ENCODE measurements around the gene KRT77. TPM values are rescaled to one million over a fixed set of nuclear protein-coding genes. Genes with fewer than 3 reads are reported as not detected.

The KRT77 gene
- total RNA-seq, 2 donors from 2014 or later, result not detected

- Histone ChIP-seq H3K4me1 (peaks cover 14% of the 10 kb centered on the region), H3K27ac (no peak overlapping the region), H3K4me3 (no peak overlapping the region), H3K9me3 (no peaks in the 10 kb centered on the region), H3K27me3 (no peaks in the 10 kb centered on the region), H3K36me3 (replicated peaks in 1 of 2; ENCODE audit: insufficient read depth in 1 of 2, low read depth in 2 of 2) (no peaks in the 10 kb centered on the region)
- DNase-seq (no peak), ATAC-seq (no peak)
- WGBS, 2 donors, result 50 to 70% methylated on average over 1 of the region's 1 CpG
- intact Hi-C loops (cut with DNase I), result no loop called here
- TF ChIP-seq CTCF (IDR thresholded peaks at IDR 0.05) (no peak), POLR2A (IDR thresholded peaks at IDR 0.05) (no peak)
These were observed 554 bp upstream of the KRT77 start for GRCh38 chr12:52703878-52704277.

- no peaks in the 10 kb centered on the region for H3K27me3 ChIP-seq
- ATAC-seq (no peak), DNase-seq (no peak)
- H3K9me3 ChIP-seq, result no peaks in the 10 kb centered on the region
- no peak overlapping the region for H3K27ac ChIP-seq
- peaks cover 21% of the 10 kb centered on the region for H3K4me1 ChIP-seq
- 60 to 64% methylated on average over 2 of the region's 2 CpGs for WGBS, 2 donors
- no peak for TF ChIP-seq CTCF (IDR thresholded peaks at IDR 0.05)
- no peak for TF ChIP-seq POLR2A (IDR thresholded peaks at IDR 0.05)
- no peak overlapping the region for H3K4me3 ChIP-seq
- intact Hi-C loops (cut with DNase I), result no loop called here
- no peaks in the 10 kb centered on the region for H3K36me3 ChIP-seq (replicated peaks in 1 of 2; ENCODE audit: insufficient read depth in 1 of 2, low read depth in 2 of 2)
These were observed 986 bp downstream of the KRT77 start for GRCh38 chr12:52702338-52702737.

- no peak overlapping the region for H3K27ac ChIP-seq
- ATAC-seq, result no peak
- H3K4me1 ChIP-seq, result peaks cover 21% of the 10 kb centered on the region
- intact Hi-C loops (cut with DNase I), result no loop called here
- TF ChIP-seq CTCF (IDR thresholded peaks at IDR 0.05) (no peak), POLR2A (IDR thresholded peaks at IDR 0.05) (no peak)
- H3K9me3 ChIP-seq, result no peaks in the 10 kb centered on the region
- 78 to 81% methylated on average over 10 to 12 of the region's 12 CpGs for WGBS, 2 donors
- no peaks in the 10 kb centered on the region for H3K36me3 ChIP-seq (replicated peaks in 1 of 2; ENCODE audit: insufficient read depth in 1 of 2, low read depth in 2 of 2)
- no peaks in the 10 kb centered on the region for H3K27me3 ChIP-seq
- no peak overlapping the region for H3K4me3 ChIP-seq
- DNase-seq, result no peak
These were observed 2.0 kb downstream of the KRT77 start for GRCh38 chr12:52701281-52701680.

- 51 to 71% methylated on average over 2 of the region's 2 CpGs for WGBS, 2 donors
- ATAC-seq, result no peak
These were observed 3.4 kb downstream of the KRT77 start for GRCh38 chr12:52699960-52700359.

More at GRCh38 chr12:52699960-52700359, 3.4 kb downstream of the KRT77 start:
- Histone ChIP-seq H3K9me3 (no peaks in the 10 kb centered on the region), H3K27ac (peak overlapping the region in 1 of 4 donors; percentile 60), H3K4me1 (peaks cover 21% of the 10 kb centered on the region), H3K36me3 (replicated peaks in 1 of 2; ENCODE audit: insufficient read depth in 1 of 2, low read depth in 2 of 2) (no peaks in the 10 kb centered on the region), H3K4me3 (no peak overlapping the region), H3K27me3 (no peaks in the 10 kb centered on the region)
- DNase-seq, result no peak
- TF ChIP-seq CTCF (IDR thresholded peaks at IDR 0.05) (no peak), POLR2A (IDR thresholded peaks at IDR 0.05) (no peak)
- intact Hi-C loops (cut with DNase I), result no loop called here
